Measurements from ENCODE around the gene VDR.
"Not testable (repeated sequence)": the region's sequence is repeated elsewhere in the genome, so short reads cannot be mapped to it uniquely, and the experiment has no call there.

The VDR gene

GRCh38 chr12:47844264-47845019 lies 60.4 kb downstream of the VDR start:
- 0 out of 3 replicates have a peak, but pooled peaks have one; percentile 24 for ATAC-seq
- TF ChIP-seq OSR1 (CRISPR knock-in tag; IDR thresholded peaks at IDR 0.05) (no peak), ZC3H10 (CRISPR knock-in tag; IDR thresholded peaks at IDR 0.05) (no peak), ZFP3 (CRISPR knock-in tag; IDR thresholded peaks at IDR 0.05) (no peak), ZNF8 (CRISPR knock-in tag; IDR thresholded peaks at IDR 0.05) (no peak), CSDC2 (CRISPR knock-in tag; IDR thresholded peaks at IDR 0.05) (no peak), TSHZ2 (CRISPR knock-in tag; IDR thresholded peaks at IDR 0.05) (no peak)
- TF ChIP-seq, protein P1, sequence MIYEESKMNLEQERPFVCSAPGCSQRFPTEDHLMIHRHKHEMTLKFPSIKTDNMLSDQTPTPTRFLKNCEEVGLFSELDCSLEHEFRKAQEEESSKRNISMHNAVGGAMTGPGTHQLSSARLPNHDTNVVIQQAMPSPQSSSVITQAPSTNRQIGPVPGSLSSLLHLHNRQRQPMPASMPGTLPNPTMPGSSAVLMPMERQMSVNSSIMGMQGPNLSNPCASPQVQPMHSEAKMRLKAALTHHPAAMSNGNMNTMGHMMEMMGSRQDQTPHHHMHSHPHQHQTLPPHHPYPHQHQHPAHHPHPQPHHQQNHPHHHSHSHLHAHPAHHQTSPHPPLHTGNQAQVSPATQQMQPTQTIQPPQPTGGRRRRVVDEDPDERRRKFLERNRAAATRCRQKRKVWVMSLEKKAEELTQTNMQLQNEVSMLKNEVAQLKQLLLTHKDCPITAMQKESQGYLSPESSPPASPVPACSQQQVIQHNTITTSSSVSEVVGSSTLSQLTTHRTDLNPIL (CRISPR knock-in tag; IDR thresholded peaks at IDR 0.05; ENCODE audit: low read depth): no peak
- TF ChIP-seq, protein P2, sequence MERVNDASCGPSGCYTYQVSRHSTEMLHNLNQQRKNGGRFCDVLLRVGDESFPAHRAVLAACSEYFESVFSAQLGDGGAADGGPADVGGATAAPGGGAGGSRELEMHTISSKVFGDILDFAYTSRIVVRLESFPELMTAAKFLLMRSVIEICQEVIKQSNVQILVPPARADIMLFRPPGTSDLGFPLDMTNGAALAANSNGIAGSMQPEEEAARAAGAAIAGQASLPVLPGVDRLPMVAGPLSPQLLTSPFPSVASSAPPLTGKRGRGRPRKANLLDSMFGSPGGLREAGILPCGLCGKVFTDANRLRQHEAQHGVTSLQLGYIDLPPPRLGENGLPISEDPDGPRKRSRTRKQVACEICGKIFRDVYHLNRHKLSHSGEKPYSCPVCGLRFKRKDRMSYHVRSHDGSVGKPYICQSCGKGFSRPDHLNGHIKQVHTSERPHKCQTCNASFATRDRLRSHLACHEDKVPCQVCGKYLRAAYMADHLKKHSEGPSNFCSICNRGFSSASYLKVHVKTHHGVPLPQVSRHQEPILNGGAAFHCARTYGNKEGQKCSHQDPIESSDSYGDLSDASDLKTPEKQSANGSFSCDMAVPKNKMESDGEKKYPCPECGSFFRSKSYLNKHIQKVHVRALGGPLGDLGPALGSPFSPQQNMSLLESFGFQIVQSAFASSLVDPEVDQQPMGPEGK (CRISPR knock-in tag; IDR thresholded peaks at IDR 0.05; ENCODE audit: borderline replicate concordance): no peak

GRCh38 chr12:47843226-47843980 lies 61.4 kb downstream of the VDR start:
- no peak for ATAC-seq
- TF ChIP-seq TSHZ2 (CRISPR knock-in tag; IDR thresholded peaks at IDR 0.05): no peak
- no peak for TF ChIP-seq GLIS3 (CRISPR knock-in tag; IDR thresholded peaks at IDR 0.05)
- TF ChIP-seq ZNF565 (CRISPR knock-in tag; conservative IDR thresholded peaks at IDR 0.05; ENCODE audit: low read depth): no peak
- no peak for TF ChIP-seq ZNF8 (CRISPR knock-in tag; IDR thresholded peaks at IDR 0.05)
- TF ChIP-seq ZC3H10 (CRISPR knock-in tag; IDR thresholded peaks at IDR 0.05): no peak
- TF ChIP-seq RARB (CRISPR knock-in tag; IDR thresholded peaks at IDR 0.05): no peak
- TF ChIP-seq ZFP30 (CRISPR knock-in tag; IDR thresholded peaks at IDR 0.05): no peak
- no peak for TF ChIP-seq TOX (CRISPR knock-in tag; IDR thresholded peaks at IDR 0.05; ENCODE audit: borderline replicate concordance)
- TF ChIP-seq, protein P2 (CRISPR knock-in tag; IDR thresholded peaks at IDR 0.05; ENCODE audit: borderline replicate concordance): no peak
- TF ChIP-seq ESRRG (CRISPR knock-in tag; IDR thresholded peaks at IDR 0.05): no peak
- TF ChIP-seq CSRNP3 (CRISPR knock-in tag; IDR thresholded peaks at IDR 0.05): no peak

DNA sequence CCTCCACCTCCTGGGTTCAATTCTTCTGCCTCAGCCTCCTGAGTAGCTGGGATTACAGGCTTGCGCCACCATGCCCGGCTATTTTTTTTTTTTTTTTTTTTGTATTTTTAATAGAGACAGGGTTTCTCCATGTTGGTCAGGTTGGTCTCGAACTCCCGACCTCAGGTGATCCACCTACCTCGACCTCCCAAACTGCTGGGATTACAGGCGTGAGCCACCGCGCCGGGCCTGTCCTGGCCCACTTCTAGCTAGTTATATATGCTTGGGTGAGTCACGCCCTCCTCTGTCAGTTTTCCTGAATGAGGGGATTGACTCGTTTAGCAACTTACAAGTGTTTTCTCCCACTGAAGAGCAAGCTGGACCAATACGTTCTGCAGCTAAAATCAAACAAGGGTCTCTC lies 62.3 kb downstream of the VDR start:
- not testable (repeated sequence) for ATAC-seq
